HK-2 (cell line): Measurements from ENCODE around the gene TBC1D10A.
A peak's percentile ranks its signal among the peaks of the same experiment; 100 is the strongest.

Source experiments
- DNase-seq: peaks from one replicate; pipeline ENCODE4 v3.0.0-alpha.2; 2018; ENCODE audit not compliant: unreplicated experiment

TBC1D10A gene

DNA sequence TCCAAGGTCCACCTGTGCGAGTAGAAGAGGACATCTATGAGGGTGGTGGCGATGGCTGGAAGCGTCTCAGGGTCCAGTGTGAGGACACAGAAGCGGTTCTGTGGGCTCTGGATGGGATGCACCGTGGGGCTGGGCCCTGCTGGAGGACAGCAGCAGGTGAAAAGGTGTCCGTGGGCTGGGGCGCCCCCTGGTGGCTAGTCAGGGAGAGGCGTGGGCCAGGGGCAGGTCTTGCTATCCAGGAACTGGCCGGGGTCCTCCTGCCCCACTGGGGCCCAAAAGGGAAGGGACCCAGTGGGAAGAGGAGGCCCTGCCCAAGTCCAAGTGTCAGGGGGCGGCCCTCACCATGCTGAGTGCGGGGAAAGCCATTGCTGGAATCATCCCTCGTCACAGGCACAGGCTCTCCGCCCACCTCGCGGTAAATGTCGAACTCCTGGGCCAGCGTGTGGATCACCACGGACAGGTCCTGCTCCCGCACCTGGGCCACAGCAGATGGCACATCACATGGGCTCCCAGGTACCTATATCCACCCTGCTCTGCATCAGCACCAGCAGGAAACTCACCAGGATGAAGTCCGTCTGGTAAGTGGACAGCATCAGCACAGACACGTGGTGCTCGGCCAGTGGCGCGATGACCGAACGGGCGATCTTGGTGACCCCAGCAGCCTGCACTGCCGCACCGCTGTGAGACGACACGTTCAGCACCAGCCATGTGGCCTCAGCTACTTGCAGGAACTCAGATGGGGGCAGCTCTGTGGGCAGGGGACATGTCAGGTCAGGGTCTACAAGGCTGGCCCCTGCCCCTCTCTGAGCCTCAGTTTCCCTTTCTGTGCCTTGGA is 39.7 kb downstream of the TBC1D10A start:
- peak; percentile 82 for DNase-seq

DNA sequence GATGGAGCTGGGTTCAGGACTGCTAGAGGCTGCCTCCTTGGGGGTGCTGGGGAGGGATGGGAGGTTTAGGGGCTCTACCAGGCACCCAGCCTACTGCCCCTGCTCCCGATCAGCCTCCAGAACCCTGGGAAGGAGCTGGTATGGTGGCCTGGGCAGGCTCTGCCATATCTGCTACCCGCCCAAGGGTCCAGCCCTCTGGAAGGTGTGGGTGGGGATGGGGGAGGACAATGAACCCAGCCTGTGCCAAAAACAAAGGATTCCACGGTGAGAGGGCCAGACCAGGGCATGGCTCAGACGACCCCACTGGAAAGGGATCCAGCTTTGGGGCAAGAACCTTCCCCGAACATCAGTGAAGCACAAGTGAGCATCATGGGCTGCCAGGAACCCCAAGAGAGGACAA is 40.4 kb downstream of the TBC1D10A start:
- DNase-seq = no peak

DNA sequence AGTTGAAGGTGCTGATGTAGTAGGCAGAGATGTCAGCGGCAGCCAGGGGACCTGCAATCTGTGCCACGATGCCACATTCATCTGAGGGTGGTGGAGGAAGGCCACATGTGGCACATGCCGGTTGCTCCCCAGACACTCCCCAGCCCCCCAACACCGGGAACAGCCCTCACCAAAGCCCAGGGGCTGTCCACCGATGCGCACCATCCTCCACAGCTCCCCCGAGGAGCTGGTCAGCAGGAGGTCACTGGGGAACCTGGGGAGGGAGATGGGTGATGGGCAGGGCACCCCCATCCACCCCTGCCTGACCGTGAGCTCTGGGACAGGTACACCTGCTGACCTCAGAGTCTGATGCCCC is 40.9 kb downstream of the TBC1D10A start:
- no peak for DNase-seq

DNA sequence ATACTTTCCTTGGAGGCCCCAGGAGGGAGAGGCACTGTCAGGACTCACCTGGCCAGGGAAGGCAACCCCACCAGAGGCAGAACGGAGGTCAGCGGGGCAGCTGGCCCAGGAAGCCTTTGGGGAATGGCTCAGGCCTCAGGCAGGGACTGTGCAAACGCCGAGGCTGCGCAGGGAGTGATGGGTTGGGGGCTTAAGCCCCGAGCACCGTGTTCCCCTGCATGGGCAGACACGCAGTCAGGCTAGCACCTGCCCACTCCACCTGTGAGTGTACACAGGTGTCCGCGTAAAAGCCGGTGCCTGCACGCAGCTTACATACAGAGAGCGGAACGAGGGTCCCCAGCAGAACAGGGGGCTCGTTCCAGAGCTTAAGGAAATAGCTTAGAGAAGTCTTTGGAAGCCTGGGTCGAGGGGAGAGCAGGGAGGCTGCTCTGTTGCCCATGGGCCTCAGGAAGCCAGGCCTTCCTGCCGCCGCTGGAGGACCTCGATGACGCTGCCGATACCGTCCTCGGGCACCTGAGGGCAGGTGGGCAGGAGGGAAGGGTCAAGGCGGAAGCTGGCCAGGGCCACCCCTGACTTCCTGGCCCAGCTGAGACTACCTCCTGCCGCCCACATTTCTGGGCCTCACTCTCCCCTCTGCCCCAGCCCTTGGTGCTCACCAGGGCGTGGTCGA is 41.4 kb downstream of the TBC1D10A start:
- DNase-seq = no peak

DNA sequence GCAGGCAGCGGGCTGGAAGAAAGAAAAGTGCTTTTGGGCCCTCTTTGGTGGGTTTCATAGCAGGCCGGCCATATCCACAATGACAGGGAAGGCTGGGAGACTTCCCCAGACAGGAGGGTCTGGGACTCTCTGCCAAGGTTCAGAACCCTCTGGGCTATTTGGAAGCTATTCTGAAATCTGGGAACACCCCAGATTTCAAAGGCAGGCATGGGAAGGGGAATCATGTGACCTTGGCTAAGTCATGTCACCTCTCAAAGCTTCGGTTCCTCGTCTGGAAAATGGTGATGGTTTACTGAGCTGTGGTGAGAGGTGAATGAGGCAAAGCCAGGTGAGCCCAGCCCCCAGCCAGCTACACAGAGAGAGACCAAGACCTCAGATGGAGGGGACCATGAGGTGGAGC is 42.1 kb downstream of the TBC1D10A start:
- DNase-seq = no peak

DNA sequence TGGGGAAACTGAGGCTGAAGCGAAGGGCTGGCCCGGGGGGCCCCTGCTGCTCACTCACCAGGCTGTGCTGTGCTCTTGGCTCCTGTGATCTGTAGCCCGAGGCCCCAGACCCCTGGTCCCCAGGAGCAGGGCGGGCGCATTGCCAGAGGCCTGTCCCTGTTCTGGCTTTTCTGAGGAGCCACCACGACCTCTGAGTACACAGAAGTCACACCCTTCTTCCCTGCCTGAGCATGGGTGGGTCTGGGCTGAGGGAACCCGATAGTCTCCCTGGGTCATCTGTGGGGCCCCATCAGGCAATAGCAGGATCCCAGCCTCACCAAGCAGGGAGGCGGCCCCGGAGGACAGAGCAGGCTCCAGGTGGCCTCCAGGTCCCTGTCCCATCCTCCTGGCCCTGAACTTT is 42.6 kb downstream of the TBC1D10A start:
- DNase-seq = no peak

DNA sequence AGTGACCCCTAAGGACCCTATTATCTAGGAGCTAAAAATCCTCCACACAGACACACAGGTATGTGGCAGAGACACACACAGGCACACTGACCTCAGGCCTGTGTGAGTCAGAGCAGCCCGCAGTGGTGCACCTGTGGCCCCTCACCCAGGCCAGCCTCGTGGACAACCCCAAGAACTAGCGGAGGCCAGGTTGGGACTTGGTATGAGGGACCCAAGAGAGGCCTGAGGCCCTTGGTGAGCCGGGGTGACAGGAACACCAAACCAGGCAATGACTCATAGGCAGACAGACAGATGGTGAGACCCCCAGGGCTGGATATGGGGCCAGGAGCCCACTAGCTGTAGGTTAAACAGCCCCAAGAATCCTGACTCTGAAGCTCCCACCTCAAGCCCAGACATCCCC is 43.4 kb downstream of the TBC1D10A start:
- no peak for DNase-seq

DNA sequence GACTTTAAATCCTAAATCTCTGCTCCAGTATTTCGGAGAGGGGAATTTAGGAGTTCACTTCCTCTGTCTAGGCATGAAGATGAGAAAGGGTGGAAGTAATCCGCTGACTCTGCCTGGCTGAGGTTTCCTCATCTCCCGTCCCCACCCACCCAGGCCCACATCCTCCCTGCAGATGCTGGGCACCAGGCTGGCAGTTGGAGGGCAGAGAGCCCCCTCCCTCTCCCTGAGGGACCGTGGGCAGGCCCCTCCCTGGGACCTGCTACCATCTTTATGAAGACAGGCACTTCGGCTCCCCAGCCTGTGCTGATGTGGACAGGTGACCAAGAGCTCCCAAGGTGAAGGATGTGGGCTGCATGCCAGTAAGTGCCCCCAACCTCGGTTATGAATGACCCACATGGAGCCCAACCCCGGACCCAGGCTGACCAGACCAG is 44.1 kb downstream of the TBC1D10A start:
- DNase-seq = no peak

DNA sequence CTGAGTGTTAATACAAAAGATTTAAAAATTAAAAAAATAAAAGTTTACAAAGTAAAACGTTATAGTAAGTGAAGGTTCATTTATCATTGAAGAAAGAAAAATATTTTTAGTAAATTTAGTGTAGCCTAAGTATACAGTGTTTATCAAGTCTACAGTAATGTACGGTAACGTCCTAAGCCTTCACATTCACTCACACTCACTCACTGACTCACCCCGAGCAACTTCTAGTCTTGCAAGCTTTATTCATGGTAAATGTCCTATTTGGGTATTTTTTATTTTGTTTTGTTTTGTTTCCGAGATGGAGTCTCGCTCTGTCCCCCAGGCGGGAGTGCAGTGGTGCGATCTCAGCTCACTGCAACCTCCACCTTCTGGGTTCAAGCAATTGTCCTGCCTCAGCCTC is 46.2 kb downstream of the TBC1D10A start:
- no peak for DNase-seq

DNA sequence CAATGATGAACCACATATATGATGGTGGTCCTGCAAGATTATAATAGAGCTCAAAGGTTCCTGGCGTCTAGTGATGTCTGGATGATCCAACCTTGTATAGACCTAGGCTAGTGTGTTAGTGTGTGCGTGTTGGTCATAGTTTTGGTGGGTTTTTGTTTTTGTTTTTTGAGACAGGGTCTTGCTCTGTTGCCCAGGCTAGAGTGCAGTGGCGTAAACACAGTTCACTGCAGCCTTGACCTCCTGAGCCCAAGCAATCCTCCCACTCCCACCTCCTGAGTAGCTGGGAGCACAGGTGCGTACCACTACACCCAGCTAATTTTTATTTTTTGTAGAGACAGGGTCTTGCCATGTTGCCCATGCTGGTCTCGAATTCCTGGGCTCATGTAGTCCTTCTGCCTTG is 46.8 kb downstream of the TBC1D10A start:
- no peak for DNase-seq

DNA sequence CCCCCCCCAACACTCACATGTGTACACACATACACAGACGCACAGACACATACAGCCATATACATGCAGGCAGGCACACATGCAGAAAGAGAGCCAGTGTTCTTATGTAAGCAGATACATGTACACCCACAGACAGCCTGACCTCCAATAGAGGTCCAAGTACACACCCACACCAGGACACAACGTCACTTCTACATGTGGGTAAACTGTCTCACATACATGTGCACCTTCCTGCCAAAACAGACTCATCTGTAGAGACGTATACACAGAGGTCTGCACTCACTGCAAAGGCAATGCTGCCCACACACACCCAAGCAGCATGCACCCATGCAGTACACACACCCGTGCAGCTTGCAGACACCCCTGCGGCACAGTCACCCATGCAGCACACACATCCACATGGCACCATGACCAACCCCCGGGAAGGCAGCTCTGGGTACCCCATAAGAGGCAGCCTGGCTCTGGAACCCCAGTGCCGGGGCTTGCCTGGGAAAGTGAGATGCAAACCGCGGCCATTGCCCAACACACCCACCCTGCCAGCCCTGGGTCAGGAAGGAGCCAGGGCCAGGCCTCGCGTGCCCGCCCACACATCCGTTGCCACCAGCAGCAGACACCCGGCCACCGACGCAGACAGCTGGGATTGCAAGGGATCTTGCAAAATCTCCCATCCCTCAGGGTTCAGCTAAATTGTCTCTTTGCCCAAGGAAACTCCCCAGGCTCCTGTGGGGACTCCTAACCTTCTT is 47.5 kb downstream of the TBC1D10A start:
- DNase-seq = no peak

DNA sequence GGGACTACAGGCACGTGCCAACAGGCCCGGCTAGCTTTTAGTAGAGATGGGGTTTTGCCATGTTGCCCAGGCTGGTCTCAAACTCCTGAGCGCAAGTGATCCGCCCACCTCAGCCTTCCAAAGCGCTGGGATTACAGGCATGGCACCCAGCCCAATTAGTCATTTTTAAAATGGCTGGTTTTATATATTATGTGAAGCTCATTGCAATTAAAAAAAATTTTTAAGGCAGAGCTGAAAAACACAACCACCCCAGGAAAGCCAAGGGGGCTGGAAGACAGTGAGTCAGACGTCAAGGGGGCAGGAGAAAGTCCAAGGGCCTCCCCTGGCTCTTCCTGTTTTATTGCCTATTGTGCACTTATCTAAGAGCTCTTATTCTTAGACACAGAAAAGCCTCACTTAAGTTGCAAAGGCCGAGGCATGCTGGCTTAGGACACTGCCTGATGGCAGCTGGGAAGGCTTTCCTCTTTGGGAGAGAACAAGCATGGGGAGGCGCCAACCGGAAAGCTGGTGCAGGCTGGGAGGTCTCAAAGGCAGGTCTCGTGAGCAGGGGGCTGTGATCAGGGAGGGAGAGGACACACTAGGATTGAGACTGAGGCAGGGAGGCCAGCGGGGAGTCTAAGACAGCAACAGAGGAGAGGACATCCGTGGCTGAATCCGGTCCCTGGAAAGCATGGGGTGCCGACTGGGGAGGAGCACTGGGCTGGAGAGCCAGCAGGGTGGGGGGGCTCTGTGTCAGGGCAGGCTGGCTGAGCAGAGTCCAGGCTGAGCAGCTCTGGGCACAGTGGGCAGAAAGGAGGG is 49.0 kb downstream of the TBC1D10A start:
- DNase-seq = no peak

DNA sequence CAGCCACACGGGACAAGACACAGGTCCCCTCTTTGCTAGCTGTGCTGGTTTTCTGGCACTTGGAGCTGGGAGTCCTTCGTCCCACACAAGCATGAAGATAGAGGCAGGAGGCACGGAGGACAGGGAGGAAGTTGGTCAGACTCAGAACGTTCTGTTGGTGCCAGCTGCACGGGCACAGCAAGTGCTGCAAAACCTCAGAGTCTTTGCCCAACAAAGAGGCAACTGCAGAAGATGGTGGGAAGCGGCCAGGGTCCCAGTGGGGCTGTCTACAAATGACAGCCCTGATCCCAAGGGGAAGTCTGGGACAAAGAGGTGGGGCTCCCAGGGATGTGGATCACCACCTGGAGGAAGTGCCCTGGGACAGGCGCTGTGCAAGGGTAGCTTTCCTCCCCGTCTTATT is 50.7 kb downstream of the TBC1D10A start:
- DNase-seq = no peak

DNA sequence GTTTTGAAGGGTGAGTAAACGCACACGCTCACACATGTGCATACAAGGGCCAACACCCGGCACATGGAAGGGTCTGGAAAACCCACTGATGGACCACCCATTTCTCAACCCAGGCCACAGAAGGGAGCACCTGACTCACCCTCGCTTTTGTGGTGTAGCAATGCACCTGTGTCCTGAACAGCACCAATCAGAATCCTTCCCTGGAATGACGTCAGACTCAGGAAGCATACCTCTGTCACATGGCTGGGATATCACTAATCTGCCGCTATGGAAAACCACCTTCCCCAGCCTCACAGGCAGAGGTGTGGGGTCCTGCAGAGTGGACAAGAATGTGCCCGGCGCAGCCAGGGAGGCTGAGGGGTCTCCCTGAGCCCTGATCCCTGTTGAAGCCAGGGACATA is 51.1 kb downstream of the TBC1D10A start:
- DNase-seq = no peak

DNA sequence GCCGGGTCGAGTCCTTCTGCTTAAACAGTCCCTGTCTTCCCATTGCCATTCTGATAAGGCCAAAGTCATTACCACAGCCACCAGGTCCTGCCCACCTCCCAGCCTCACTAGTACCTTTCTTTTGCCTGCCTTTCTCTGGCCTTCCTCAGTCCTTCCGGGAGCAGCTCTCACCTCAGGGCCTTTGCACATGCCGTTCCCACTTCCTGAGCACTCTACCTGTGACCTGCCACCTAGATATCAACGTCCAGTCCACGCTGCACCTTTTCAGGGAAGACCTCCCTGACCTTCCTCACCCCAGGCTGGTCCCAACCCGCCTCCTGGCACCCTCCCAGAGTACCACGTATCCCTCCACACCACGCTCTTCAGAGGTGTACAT is 52.3 kb downstream of the TBC1D10A start:
- DNase-seq = no peak

DNA sequence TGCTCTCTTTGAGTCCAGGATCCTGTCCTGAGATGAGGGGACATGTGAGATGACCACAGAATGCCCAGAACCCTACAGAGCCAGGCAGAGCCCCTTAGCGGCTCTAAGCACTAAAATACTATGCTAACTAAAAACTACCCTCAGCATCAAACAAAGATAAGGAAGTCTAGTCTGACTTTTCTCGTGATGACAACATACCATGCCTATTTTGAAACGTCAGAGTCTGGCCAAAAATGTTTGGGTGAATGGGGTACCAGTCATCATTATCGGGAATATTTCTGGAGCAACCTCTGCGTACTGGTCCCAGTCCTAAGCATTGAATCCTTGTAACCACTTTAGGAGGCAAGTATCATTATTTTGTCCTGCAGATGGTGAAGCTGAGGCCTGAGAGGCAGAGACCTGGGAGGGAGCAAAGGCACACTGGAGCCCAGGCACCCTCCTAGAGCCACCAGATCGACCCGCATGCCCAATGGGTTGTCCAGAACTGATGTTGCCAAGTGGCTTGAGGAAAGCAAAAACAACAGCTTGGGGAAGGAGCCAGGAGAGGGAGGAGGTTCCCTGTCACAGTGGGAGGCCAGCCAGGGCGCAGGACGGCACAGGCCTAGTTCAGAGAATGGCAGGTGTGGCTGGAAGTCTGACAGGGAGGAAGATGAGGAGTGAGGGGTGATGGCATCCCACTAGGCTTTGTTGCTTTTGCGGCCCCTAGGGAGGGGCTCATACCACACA is 52.9 kb downstream of the TBC1D10A start:
- DNase-seq = no peak

DNA sequence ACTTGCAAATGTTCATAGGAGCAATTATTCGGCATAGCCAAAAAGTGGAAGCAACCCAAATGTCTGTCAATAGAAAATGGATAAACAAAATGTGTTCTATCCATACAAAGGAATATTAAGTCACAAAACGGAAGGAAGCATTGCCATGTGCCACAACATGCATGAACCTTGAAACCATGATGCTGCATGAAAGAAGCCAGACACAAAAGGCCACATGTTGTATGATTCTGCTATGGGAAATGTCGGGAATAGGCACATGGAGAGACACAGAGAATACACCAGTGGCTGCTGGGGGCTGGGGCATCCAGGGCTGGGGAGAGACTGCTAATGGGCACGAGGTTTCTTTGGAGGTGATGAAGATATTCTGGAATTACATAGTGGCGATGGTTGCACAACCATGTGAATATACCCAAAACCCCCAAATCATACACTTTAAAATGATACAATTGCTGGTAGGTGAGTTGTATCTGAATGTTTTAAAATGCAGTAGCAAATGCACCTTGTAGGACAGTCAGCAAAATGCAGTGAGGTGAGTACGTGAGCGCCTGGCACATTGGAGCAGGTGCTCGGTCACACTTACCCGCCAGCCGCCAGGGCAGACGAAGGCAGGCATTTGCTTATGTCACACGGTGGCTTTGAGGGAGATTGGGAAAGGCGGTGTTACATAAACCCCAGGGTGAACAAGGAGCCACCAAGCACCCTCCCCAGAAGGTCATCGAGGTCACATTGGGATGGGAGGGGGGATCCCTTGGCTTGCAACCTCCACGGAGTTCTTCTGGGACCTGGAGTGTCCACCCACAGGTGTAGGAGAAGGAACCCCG is 53.8 kb downstream of the TBC1D10A start:
- DNase-seq = no peak

DNA sequence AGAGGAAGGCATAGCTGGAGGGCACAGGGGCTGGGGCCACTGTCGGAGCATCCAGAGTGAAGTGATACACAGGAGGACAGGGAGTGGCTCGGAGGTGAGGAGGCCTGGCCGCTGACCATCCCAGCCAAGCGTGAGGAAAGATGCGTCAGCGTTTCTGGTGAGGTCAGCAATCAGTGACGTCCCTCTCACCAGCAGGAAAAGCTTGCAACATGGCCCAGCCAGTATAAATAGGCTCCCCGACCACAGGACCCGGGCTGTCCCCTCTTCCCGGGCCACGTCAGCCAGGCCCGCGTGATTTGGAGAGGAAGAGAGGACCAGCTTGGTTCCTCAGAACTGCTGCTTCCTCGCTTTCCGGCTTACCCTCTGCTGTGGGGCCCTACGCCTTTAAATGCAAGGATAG is 55.9 kb downstream of the TBC1D10A start:
- DNase-seq = no peak

DNA sequence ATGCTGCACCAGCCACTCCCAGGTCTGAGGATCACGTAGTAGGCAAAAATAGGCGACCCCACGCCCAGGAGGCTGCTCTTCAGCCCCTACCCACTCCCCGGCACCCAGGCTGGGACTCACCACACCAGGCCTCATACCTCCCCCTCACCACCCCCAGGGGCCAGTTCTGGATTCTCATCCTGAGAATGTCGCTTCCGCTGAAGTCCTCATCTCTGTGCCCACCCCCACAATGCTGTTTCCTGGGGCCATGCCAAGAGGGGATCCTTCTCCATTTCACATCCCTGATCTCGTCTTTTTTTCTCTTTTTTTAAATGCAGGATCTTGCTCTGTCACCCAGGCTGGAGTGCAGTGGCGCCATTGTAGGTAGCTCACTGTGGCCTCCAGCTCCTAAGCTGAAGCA is 58.4 kb downstream of the TBC1D10A start:
- DNase-seq = no peak
